ENCODE data around the gene FMN2.
"Not testable (repeated sequence)": the region's sequence is repeated elsewhere in the genome, so short reads cannot be mapped to it uniquely, and the experiment has no call there.

Gene FMN2

GRCh38 chr1:240414237-240414636 lies 322.6 kb downstream of the FMN2 start:
- in situ Hi-C loops (cut with MboI; ENCODE audit: low sequenced_read_pairs): no loop called here

- in situ Hi-C loops (cut with MboI; ENCODE audit: low sequenced_read_pairs): not testable (repeated sequence)
Measured at GRCh38 chr1:240415011-240415410, 323.3 kb downstream of the FMN2 start.

- in situ Hi-C loops (cut with MboI; ENCODE audit: low sequenced_read_pairs): no loop called here
Measured at GRCh38 chr1:240415532-240415931, 323.8 kb downstream of the FMN2 start.

- in situ Hi-C loops (cut with MboI; ENCODE audit: low sequenced_read_pairs): no loop called here
Measured at GRCh38 chr1:240417317-240417716, 325.6 kb downstream of the FMN2 start.

- in situ Hi-C loops (cut with MboI; ENCODE audit: low sequenced_read_pairs): no loop called here
Measured at GRCh38 chr1:240420766-240421165, 329.1 kb downstream of the FMN2 start.

GRCh38 chr1:240423246-240423924 lies 331.7 kb downstream of the FMN2 start:
- in situ Hi-C loops (cut with MboI; ENCODE audit: low sequenced_read_pairs): no loop called here

GRCh38 chr1:240424740-240425464 lies 333.2 kb downstream of the FMN2 start:
- in situ Hi-C loops (cut with MboI; ENCODE audit: low sequenced_read_pairs): no loop called here

- in situ Hi-C loops (cut with MboI; ENCODE audit: low sequenced_read_pairs): no loop called here
Measured at GRCh38 chr1:240426051-240426450, 334.4 kb downstream of the FMN2 start.

- in situ Hi-C loops (cut with MboI; ENCODE audit: low sequenced_read_pairs): no loop called here
Measured at GRCh38 chr1:240435996-240436566, 344.4 kb downstream of the FMN2 start.

- in situ Hi-C loops (cut with MboI; ENCODE audit: low sequenced_read_pairs): no loop called here
Measured at GRCh38 chr1:240441669-240442068, 350.0 kb downstream of the FMN2 start.

- in situ Hi-C loops (cut with MboI; ENCODE audit: low sequenced_read_pairs): no loop called here
Measured at GRCh38 chr1:240445369-240445768, 353.7 kb downstream of the FMN2 start.

GRCh38 chr1:240455228-240455821 lies 363.6 kb downstream of the FMN2 start:
- in situ Hi-C loops (cut with MboI; ENCODE audit: low sequenced_read_pairs): no loop called here

- in situ Hi-C loops (cut with MboI; ENCODE audit: low sequenced_read_pairs): no loop called here
Measured at GRCh38 chr1:240457203-240457602, 365.5 kb downstream of the FMN2 start.

- in situ Hi-C loops (cut with MboI; ENCODE audit: low sequenced_read_pairs): no loop called here
Measured at GRCh38 chr1:240462277-240462676, 370.6 kb downstream of the FMN2 start.

GRCh38 chr1:240462766-240463395 lies 371.2 kb downstream of the FMN2 start:
- in situ Hi-C loops (cut with MboI; ENCODE audit: low sequenced_read_pairs): no loop called here

GRCh38 chr1:240464099-240464498 lies 372.4 kb downstream of the FMN2 start:
- in situ Hi-C loops (cut with MboI; ENCODE audit: low sequenced_read_pairs): no loop called here

GRCh38 chr1:240465531-240465940 lies 373.9 kb downstream of the FMN2 start:
- in situ Hi-C loops (cut with MboI; ENCODE audit: low sequenced_read_pairs): no loop called here

GRCh38 chr1:240466509-240466908 lies 374.8 kb downstream of the FMN2 start:
- in situ Hi-C loops (cut with MboI; ENCODE audit: low sequenced_read_pairs): no loop called here

GRCh38 chr1:240467895-240468294 lies 376.2 kb downstream of the FMN2 start:
- in situ Hi-C loops (cut with MboI; ENCODE audit: low sequenced_read_pairs): no loop called here

GRCh38 chr1:240468656-240469055 lies 377.0 kb downstream of the FMN2 start:
- in situ Hi-C loops (cut with MboI; ENCODE audit: low sequenced_read_pairs): no loop called here

GRCh38 chr1:240474133-240474614 lies 382.5 kb downstream of the FMN2 start:
- in situ Hi-C loops (cut with MboI; ENCODE audit: low sequenced_read_pairs): no loop called here
